Activated T-cell treated with anti-CD3 and anti-CD28 coated beads, Interleukin-2, amount 50 U/mL, for 72 hours (primary cell): ENCODE data around the gene SPDYE1. TPM values are rescaled to one million over a fixed set of nuclear protein-coding genes. Genes with fewer than 3 reads are reported as not detected.

Experiments used
- ATAC-seq, 2 donors: fragments of 150-1000 bp; cut with Tn5 transposase; replicated peaks in 1 of 2; 2 replicates each; pipeline ENCODE4 v1.10.0; 2021; ENCODE audit warnings: moderate library complexity in 2 of 2, mild to moderate bottlenecking in 1 of 2
- DNase-seq, 2 donors: peaks; one replicate each; pipeline ENCODE4 v3.0.0; 2021 to 2022; ENCODE audit warnings: mixed read lengths in 1 of 2
- H3K27ac Mint-ChIP-seq: one replicate; pipeline ENCODE4 v1.8.0; 2022; ENCODE audit warnings: mild to moderate bottlenecking, moderate library complexity, mixed read lengths
- H3K27me3 Mint-ChIP-seq: one replicate; pipeline ENCODE4 v1.8.0; 2022; ENCODE audit warnings: low read depth, mixed read lengths
- H3K36me3 Mint-ChIP-seq, 2 donors: one replicate each; pipeline ENCODE4 v1.8.0; 2022; ENCODE audit warnings: mixed read lengths in 2 of 2, mild to moderate bottlenecking in 1 of 2; ENCODE audit not compliant: insufficient read depth in 2 of 2
- H3K4me1 Mint-ChIP-seq: one replicate; pipeline ENCODE4 v1.8.0; 2022; ENCODE audit warnings: low read depth, mixed read lengths
- H3K4me3 Mint-ChIP-seq, 2 donors: one replicate each; pipeline ENCODE4 v1.8.0; 2022; ENCODE audit warnings: mild to moderate bottlenecking in 2 of 2, mixed read lengths in 2 of 2, moderate library complexity in 2 of 2
- H3K9me3 Mint-ChIP-seq, 2 donors: one replicate each; pipeline ENCODE4 v1.8.0; 2022; ENCODE audit warnings: mixed read lengths in 2 of 2
- total RNA-seq, 2 donors: library from RNA; stranded (reverse); gene quantifications; one replicate each; pipeline ENCODE4 v1.2.3, GENCODE V29; 2022

Gene SPDYE1
- total RNA-seq, 2 donors from 2014 or later = not detected

DNA sequence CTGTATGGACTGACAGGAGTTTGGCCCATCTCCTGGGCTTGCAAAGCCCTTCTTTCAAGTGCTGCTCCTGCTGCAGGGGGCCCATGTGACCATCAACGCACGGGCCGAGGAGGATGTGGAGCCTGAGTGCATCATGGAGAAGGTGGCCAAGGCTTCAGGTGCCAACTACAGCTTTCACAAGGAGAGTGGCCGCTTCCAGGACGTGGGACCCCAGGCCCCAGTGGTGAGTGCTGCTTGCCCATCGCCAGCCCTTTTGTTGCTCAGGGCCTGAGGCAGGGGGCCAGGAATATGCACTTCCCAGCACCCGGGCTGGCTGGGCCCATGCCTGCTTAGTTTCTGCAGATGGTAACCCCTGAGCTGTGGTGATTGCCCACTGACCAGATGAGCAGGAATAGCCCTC, 59.0 kb downstream of the SPDYE1 start:
- no peak for ATAC-seq
- no peak overlapping the region for H3K27ac Mint-ChIP-seq
- DNase-seq = no peak
- peaks cover 13% of the 10 kb centered on the region for H3K4me1 Mint-ChIP-seq
- no peaks in the 10 kb centered on the region for H3K9me3 Mint-ChIP-seq
- H3K4me3 Mint-ChIP-seq = no peak overlapping the region
- H3K36me3 Mint-ChIP-seq = peaks cover 9 to 27% of the 10 kb centered on the region in 2 donors
- no peaks in the 10 kb centered on the region for H3K27me3 Mint-ChIP-seq

DNA sequence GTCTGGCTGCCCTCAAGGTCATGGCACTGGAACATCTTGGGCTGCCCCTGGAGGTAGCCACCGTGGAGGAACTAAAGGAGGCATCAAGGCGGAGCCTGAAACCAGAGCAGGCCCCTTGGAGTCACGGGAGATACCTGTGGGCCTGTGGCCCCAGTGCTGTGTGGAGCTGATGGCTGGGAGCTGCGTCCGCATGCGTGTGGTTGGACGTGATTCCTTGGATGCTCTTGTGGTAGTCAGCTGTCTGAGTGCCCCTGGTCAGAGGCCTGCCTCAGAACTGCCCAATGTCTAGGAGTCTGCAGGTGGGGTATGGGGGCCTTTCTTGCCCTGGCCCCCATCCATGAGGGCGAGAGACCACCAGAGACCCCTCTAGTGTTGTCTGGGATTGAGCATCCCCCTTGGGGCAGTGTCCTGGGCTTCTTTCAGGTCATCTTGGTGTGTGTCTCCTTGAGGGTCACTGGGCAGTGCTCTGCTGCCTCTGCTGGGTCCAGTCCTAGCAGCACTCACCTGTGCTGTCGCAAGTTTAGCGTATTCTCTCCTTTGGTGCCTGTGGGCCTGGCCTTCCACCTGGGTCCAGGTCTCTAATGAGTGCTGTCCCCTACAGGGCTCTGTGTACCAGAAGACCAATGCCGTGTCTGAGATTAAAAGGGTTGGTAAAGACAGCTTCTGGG, 59.6 kb downstream of the SPDYE1 start:
- Mint-ChIP-seq H3K36me3 (peaks cover 7 to 27% of the 10 kb centered on the region in 2 donors), H3K27ac (peak overlapping the region; percentile 31), H3K9me3 (no peaks in the 10 kb centered on the region), H3K4me3 (no peak overlapping the region), H3K4me1 (peaks cover 11% of the 10 kb centered on the region), H3K27me3 (no peaks in the 10 kb centered on the region)
- DNase-seq (no peak), ATAC-seq (no peak)

DNA sequence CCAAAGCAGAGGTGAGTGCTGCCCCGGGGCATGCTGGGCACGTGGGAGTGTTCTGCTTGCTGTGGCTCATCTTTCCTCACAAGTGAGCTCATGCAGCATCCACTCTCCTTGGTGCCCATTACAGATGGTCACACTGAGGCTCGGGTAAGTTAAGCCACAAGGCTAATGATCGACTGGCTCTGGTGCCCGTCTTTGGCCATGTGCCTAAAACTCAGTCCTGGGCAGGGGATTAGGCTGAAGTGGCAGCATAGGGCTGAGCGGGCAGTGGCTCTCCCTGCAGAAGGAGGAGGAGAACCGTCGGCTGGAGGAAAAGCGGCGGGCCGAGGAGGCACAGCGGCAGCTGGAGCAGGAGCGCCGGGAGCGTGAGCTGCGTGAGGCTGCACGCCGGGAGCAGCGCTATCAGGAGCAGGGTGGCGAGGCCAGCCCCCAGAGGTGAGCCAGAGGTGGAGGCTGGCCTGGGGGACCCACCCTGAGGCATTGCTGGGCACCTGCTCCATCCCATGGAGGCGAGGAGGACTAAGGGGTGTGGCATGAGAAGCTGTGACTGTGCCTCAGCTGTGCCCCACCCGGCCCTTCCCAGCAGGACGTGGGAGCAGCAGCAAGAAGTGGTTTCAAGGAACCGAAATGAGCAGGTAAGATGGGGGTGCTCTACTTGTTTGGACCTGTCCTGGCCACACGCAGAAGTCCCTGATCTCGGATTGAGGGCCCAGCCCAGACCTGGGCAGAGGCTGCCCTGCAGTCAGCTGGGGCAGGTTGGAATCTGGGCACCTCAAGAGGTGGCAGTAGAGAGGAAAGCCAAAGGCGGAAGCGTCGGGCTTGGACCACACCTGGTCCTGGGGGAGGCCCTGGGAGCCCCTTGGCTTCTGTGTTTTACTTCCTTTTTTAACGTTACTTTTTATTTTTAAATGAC, 60.4 kb downstream of the SPDYE1 start:
- DNase-seq = no peak
- Mint-ChIP-seq H3K27me3 (no peaks in the 10 kb centered on the region), H3K4me1 (peaks cover 6% of the 10 kb centered on the region), H3K36me3 (peaks cover 7 to 27% of the 10 kb centered on the region in 2 donors), H3K4me3 (no peak overlapping the region), H3K27ac (peak overlapping the region; percentile 31), H3K9me3 (no peaks in the 10 kb centered on the region)
- ATAC-seq = no peak

DNA sequence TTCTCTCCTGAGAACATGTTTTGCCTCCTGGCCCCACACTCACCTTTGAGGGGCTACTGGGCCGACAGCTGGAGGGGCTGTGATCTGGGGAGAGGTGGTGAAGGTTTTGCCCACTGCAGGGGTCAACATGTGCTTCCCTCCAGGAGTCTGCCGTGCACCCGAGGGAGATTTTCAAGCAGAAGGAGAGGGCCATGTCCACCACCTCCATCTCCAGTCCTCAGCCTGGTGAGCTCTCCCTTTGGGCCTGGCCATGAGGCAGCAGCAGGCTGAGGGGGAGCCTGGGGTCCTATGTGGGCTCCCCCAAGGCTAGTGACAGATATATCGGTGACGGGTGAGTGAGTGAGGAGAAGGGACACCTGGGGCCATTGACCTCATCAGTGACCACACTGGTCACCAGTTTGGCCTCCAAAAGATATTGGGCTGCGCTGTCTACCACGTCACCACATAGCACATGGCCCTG, 61.1 kb downstream of the SPDYE1 start:
- no peak overlapping the region for H3K27ac Mint-ChIP-seq
- no peak overlapping the region for H3K4me3 Mint-ChIP-seq
- no peaks in the 10 kb centered on the region for H3K9me3 Mint-ChIP-seq
- peaks cover 6% of the 10 kb centered on the region for H3K4me1 Mint-ChIP-seq
- ATAC-seq = no peak
- H3K27me3 Mint-ChIP-seq = no peaks in the 10 kb centered on the region
- DNase-seq = no peak
- H3K36me3 Mint-ChIP-seq = peaks cover 7 to 28% of the 10 kb centered on the region in 2 donors

DNA sequence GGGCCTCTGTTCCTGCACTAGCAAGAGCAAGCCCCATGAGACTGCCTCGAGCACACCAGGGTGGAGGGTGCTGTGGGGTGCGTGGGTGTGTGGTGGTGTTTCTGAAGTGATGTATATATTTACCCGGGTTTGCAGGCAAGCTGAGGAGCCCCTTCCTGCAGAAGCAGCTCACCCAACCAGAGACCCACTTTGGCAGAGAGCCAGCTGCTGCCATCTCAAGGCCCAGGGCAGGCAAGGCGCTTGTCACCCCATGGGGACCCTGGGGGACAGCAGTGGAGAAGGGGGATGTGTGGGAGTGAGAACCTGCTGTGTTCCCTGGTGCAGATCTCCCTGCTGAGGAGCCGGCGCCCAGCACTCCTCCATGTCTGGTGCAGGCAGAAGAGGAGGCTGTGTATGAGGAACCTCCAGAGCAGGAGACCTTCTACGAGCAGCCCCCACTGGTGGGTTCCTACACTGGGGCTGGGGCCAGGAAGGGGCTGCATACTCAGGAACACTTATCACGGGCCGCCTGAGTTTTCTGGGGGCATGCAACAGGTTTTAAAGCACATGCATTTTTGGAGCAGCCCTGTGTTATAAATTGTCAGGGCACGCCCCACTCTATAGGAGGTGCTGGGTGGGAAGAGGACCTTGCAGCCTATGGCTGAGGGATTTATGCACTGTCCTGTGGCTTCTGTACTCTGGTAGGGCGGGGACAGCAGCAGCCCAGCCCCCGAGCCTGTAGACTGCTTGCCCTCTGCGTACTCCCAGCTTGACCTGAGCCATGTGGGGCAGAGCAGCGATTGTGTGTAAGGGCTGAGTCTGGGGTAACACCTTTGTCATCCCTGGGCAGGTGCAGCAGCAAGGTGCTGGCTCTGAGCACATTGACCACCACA, 61.8 kb downstream of the SPDYE1 start:
- Mint-ChIP-seq H3K27ac (no peak overlapping the region), H3K4me1 (peaks cover 6% of the 10 kb centered on the region), H3K4me3 (no peak overlapping the region), H3K36me3 (peaks cover 7 to 28% of the 10 kb centered on the region in 2 donors), H3K9me3 (no peaks in the 10 kb centered on the region), H3K27me3 (no peaks in the 10 kb centered on the region)
- ATAC-seq = peak in 1 of 2 donors; percentile 23
- no peak for DNase-seq

Other genes with a start within 250 kb of the SPDYE1 start
- gene BLVRA, start 239.2 kb upstream of the SPDYE1 start, total RNA-seq = 10 to 100 TPM; 29.8 to 36.1 TPM
- gene MRPS24, start 128.4 kb upstream of the SPDYE1 start, total RNA-seq = 100 to 1,000 TPM in 1 of 2 donors, 10 to 100 TPM in 1; 82.7 to 100 TPM
- gene URGCP, start 91.3 kb upstream of the SPDYE1 start, total RNA-seq = 10 to 100 TPM; 34.4 to 36.8 TPM
- 1 to 10 TPM; 6.7 to 9.0 TPM for gene UBE2D4, start 71.5 kb upstream of the SPDYE1 start, total RNA-seq
- 10 to 100 TPM; 57.8 to 58.8 TPM for gene DBNL, start 46.8 kb downstream of the SPDYE1 start, total RNA-seq
- gene PGAM2, start 67.7 kb downstream of the SPDYE1 start, total RNA-seq = 1 to 10 TPM; 1.2 to 1.7 TPM
- gene POLM, start 84.6 kb downstream of the SPDYE1 start, total RNA-seq = 10 to 100 TPM; 40.2 to 46.0 TPM
- gene AEBP1, start 106.4 kb downstream of the SPDYE1 start, total RNA-seq = 10 to 100 TPM; 18.1 to 18.4 TPM
- 100 to 1,000 TPM; 101 to 138 TPM for gene POLD2, start 125.7 kb downstream of the SPDYE1 start, total RNA-seq
- not detected for gene MYL7, start 143.4 kb downstream of the SPDYE1 start, total RNA-seq
- gene GCK, start 191.5 kb downstream of the SPDYE1 start, total RNA-seq = 1 to 10 TPM in 1 of 2 donors, under 1 TPM in 1; 0.67 to 1.3 TPM
- 10 to 100 TPM; 66.0 to 72.3 TPM for gene YKT6, start 203.1 kb downstream of the SPDYE1 start, total RNA-seq